DND-41 (cell line): ENCODE data around the gene CABLES2.

ENCODE experiments used
- ATAC-seq: fragments of 200-7000 bp; cut with Tn5 transposase; 3 replicates; pipeline ENCODE4 v1.9.1; 2021; ENCODE audit warnings: low read depth; ENCODE audit not compliant: insufficient read depth
- DNase-seq: peaks from one replicate; pipeline ENCODE4 v3.0.0-alpha.2; 2020
- H2AFZ ChIP-seq: 2 replicates; pipeline ENCODE4 v1.6.0; 2012; ENCODE audit warnings: low read depth, low read length
- H3K27ac ChIP-seq: 2 replicates; pipeline ENCODE4 v1.5.1; 2012; ENCODE audit warnings: low read length, inconsistent platforms
- H3K27me3 ChIP-seq: fragments of 200-600 bp; sonication (generic); 2 replicates; pipeline ENCODE4 v1.6.0; 2012; ENCODE audit warnings: low read length, mild to moderate bottlenecking, inconsistent platforms; ENCODE audit not compliant: insufficient read depth, poor library complexity
- H3K36me3 ChIP-seq: 2 replicates; pipeline ENCODE4 v1.5.1; 2012; ENCODE audit warnings: low read length, inconsistent platforms; ENCODE audit not compliant: insufficient read depth
- H3K4me1 ChIP-seq: 2 replicates; pipeline ENCODE4 v1.5.1; 2012; ENCODE audit warnings: mild to moderate bottlenecking, low read length; ENCODE audit not compliant: insufficient read depth
- H3K4me2 ChIP-seq: 2 replicates; pipeline ENCODE4 v1.6.0; 2012; ENCODE audit warnings: mild to moderate bottlenecking, moderate library complexity, low read length, inconsistent platforms; ENCODE audit not compliant: insufficient read depth
- H3K4me3 ChIP-seq, 2 experiments: fragments of 200-600 bp in 1 of 2; shearing (Covaris generic) in 1 of 2; 2 replicates each; pipeline ENCODE4 v1.5.1; 2012 to 2016; ENCODE audit warnings: inconsistent platforms in 2 of 2, low read length in 2 of 2, mild to moderate bottlenecking in 2 of 2, low read depth in 1 of 2, moderate library complexity in 1 of 2
- H3K79me2 ChIP-seq: 2 replicates; pipeline ENCODE4 v1.6.0; 2012; ENCODE audit warnings: low read length, inconsistent platforms; ENCODE audit not compliant: insufficient read depth
- H3K9ac ChIP-seq: 2 replicates; pipeline ENCODE4 v1.6.0; 2012; ENCODE audit warnings: low read depth, mild to moderate bottlenecking, inconsistent platforms, low read length, moderate library complexity
- H3K9me3 ChIP-seq: 2 replicates; pipeline ENCODE4 v1.5.1; 2012; ENCODE audit warnings: low read length, moderate library complexity, mild to moderate bottlenecking, inconsistent platforms; ENCODE audit not compliant: insufficient read depth, severe bottlenecking
- H4K20me1 ChIP-seq: 2 replicates; pipeline ENCODE4 v1.6.0; 2012; ENCODE audit warnings: low read length; ENCODE audit not compliant: insufficient read depth
- CTCF ChIP-seq: IDR thresholded peaks from 2 replicates; pipeline ENCODE4 v1.5.1; 2012; ENCODE audit warnings: borderline replicate concordance, low read length, moderate library complexity, mild to moderate bottlenecking; ENCODE audit not compliant: poor library complexity, severe bottlenecking; ENCODE audit errors: extremely low read depth
- EZH2 ChIP-seq: IDR thresholded peaks from 3 replicates; pipeline ENCODE4 v1.6.1; 2012; ENCODE audit warnings: borderline replicate concordance, low read depth, mild to moderate bottlenecking, moderate library complexity, low read length, inconsistent platforms; ENCODE audit not compliant: severe bottlenecking

The CABLES2 gene

GRCh38 chr20:62413025-62413570 lies 6.0 kb upstream of the CABLES2 start:
- H3K4me3 ChIP-seq = no peak overlapping the region
- H3K9ac ChIP-seq = no peak overlapping the region

GRCh38 chr20:62412194-62413024 lies 5.3 kb upstream of the CABLES2 start:
- no peak overlapping the region for H2AFZ ChIP-seq
- ATAC-seq (no peak), DNase-seq (no peak)
- H4K20me1 ChIP-seq = peaks cover 8% of the 10 kb centered on the region; the same call in 1 of the 2 replicates
- no peaks in the 10 kb centered on the region for H3K27me3 ChIP-seq
- H3K4me2 ChIP-seq = no peak overlapping the region
- H3K9ac ChIP-seq = no peak overlapping the region
- peaks cover 17% of the 10 kb centered on the region for H3K4me1 ChIP-seq
- H3K27ac ChIP-seq = no peak overlapping the region
- no peaks in the 10 kb centered on the region for H3K79me2 ChIP-seq
- H3K36me3 ChIP-seq = no peaks in the 10 kb centered on the region
- TF ChIP-seq CTCF (no peak), EZH2 (no peak)
- H3K9me3 ChIP-seq = no peaks in the 10 kb centered on the region
- no peak overlapping the region for H3K4me3 ChIP-seq

More at GRCh38 chr20:62413025-62413570, 6.0 kb upstream of the CABLES2 start:
- Histone ChIP-seq H3K79me2 (no peaks in the 10 kb centered on the region), H3K9me3 (no peaks in the 10 kb centered on the region), H4K20me1 (peaks cover 8% of the 10 kb centered on the region; the same call in 1 of the 2 replicates), H3K4me1 (peaks cover 10% of the 10 kb centered on the region), H3K27me3 (no peaks in the 10 kb centered on the region), H3K36me3 (no peaks in the 10 kb centered on the region), H2AFZ (no peak overlapping the region), H3K27ac (no peak overlapping the region), H3K4me2 (no peak overlapping the region)
- ATAC-seq = no peak
- TF ChIP-seq CTCF (no peak), EZH2 (no peak)
- no peak for DNase-seq

GRCh38 chr20:62411479-62412193 lies 4.6 kb upstream of the CABLES2 start:
- peaks cover 9% of the 10 kb centered on the region; the same call in 1 of the 2 replicates for H4K20me1 ChIP-seq
- H3K4me1 ChIP-seq = peaks cover 20% of the 10 kb centered on the region
- TF ChIP-seq EZH2 = no peak
- TF ChIP-seq CTCF = no peak
- no peak overlapping the region for H3K27ac ChIP-seq
- H3K9ac ChIP-seq = no peak overlapping the region
- no peak overlapping the region for H2AFZ ChIP-seq
- ATAC-seq (no peak), DNase-seq (no peak)
- H3K4me2 ChIP-seq = no peak overlapping the region
- H3K27me3 ChIP-seq = no peaks in the 10 kb centered on the region
- peaks cover 1% of the 10 kb centered on the region; the same call in 1 of the 2 replicates for H3K36me3 ChIP-seq
- no peaks in the 10 kb centered on the region for H3K9me3 ChIP-seq
- peaks cover 2% of the 10 kb centered on the region for H3K79me2 ChIP-seq
- H3K4me3 ChIP-seq = no peak overlapping the region
